HCT116 (cell line): Measurements from ENCODE around the gene RRAD. TPM values are rescaled to one million over a fixed set of nuclear protein-coding genes. Genes with fewer than 3 reads are reported as not detected.
"Not testable (repeated sequence)": the region's sequence is repeated elsewhere in the genome, so short reads cannot be mapped to it uniquely, and the experiment has no call there.

Source experiments
- ATAC-seq: fragments of 200-7000 bp; cut with Tn5 transposase; 2 replicates; pipeline ENCODE4 v1.9.1; 2020; ENCODE audit warnings: mild to moderate bottlenecking, moderate library complexity
- BruUV-seq: library from RNA; stranded (reverse); fragments of 400-500 nt; replicated peaks from 2 replicates; lab custom pipeline; 2021; lab: Mats Ljungman, UMichigan
- CTCF ChIA-PET: fragments of 300-600 bp; sonication (Branson Sonifier 250); formaldehyde crosslinking; loops from one replicate; lab custom pipeline; 2021; ENCODE audit warnings: antibody characterized with exemption; lab: Charles Lee
- POLR2A ChIA-PET: fragments of 300-600, 350-600 bp; sonication (Branson Sonifier 250); formaldehyde crosslinking; loops from one replicate; lab custom pipeline; 2021; ENCODE audit warnings: antibody characterized with exemption; lab: Charles Lee
- RAD21 ChIA-PET, 2 experiments: fragments of 300-600 bp; sonication (Branson Sonifier 250); formaldehyde crosslinking; loops; one replicate each; lab custom pipeline; 2023; ENCODE audit warnings: low total read pairs in 2 of 2; ENCODE audit not compliant: uncharacterized antibody in 2 of 2, unreplicated experiment in 2 of 2, low non-redundant PET in 1 of 2; lab: Charles Lee
- DNase-seq: peaks from one replicate; pipeline ENCODE4 v3.0.0-alpha.2; 2010; ENCODE audit warnings: low read depth, low spot score
- H2AFZ ChIP-seq: fragments of 200-600 bp; shearing (Covaris generic), sonication (generic); 2 replicates; pipeline ENCODE4 v1.6.1; 2017; ENCODE audit warnings: low read depth, mixed run types, mixed read lengths, antibody characterized with exemption, low read length; ENCODE audit not compliant: poor library complexity, severe bottlenecking
- H3K27ac ChIP-seq: 2 replicates; pipeline ENCODE4 v1.5.1; 2012; ENCODE audit warnings: low read depth, low read length
- H3K27me3 ChIP-seq: fragments of 200-600 bp; sonication (generic); 2 replicates; pipeline ENCODE4 v1.6.1; 2016; ENCODE audit warnings: mixed run types, low read length, mixed read lengths; ENCODE audit not compliant: insufficient read depth
- H3K36me3 ChIP-seq, 2 experiments: fragments of 200-500 bp in 1 of 2; fragments of 200-600 bp in 1 of 2; sonication (Bioruptor generic) in 1 of 2; sonication (generic) in 1 of 2; 2 replicates each; pipeline versions ENCODE4 v1.5.1 to v1.6.1; 2014 to 2016; ENCODE audit warnings: low read length in 2 of 2, inconsistent platforms in 1 of 2, mixed read lengths in 1 of 2, mixed run types in 1 of 2; ENCODE audit not compliant: insufficient read depth in 2 of 2, control insufficient read depth in 1 of 2
- H3K4me1 ChIP-seq, 2 experiments: fragments of 200-600 bp in 1 of 2; sonication (generic) in 1 of 2; 2 replicates each; pipeline versions ENCODE4 v1.5.1 to v1.6.1; 2012 to 2017; ENCODE audit warnings: low read length in 2 of 2, inconsistent platforms in 1 of 2, mild to moderate bottlenecking in 1 of 2, mixed read lengths in 1 of 2, mixed run types in 1 of 2, moderate library complexity in 1 of 2; ENCODE audit not compliant: insufficient read depth in 2 of 2, control insufficient read depth in 1 of 2
- H3K4me2 ChIP-seq: fragments of 200-600 bp; sonication (generic); 2 replicates; pipeline ENCODE4 v1.6.1; 2017; ENCODE audit warnings: mixed run types, low read length, mixed read lengths
- H3K4me3 ChIP-seq, 2 experiments: fragments of 200-600 bp in 1 of 2; sonication (generic) in 1 of 2; replicated peaks in 1 of 2; 2 replicates each; pipeline ENCODE4 v1.5.1; 2011 to 2016; ENCODE audit warnings: low read length in 2 of 2, control low read depth in 1 of 2, low read depth in 1 of 2, mild to moderate bottlenecking in 1 of 2, mixed read lengths in 1 of 2, mixed run types in 1 of 2
- H3K79me2 ChIP-seq: fragments of 200-600 bp; sonication (generic); 2 replicates; pipeline ENCODE4 v1.6.1; 2017; ENCODE audit warnings: mild to moderate bottlenecking, mixed run types, low read length, moderate library complexity, mixed read lengths; ENCODE audit not compliant: insufficient read depth
- H3K9ac ChIP-seq: fragments of 200-600 bp; sonication (generic); 2 replicates; pipeline ENCODE4 v1.6.1; 2016; ENCODE audit warnings: low read length, mixed read lengths
- H3K9me2 ChIP-seq: fragments of 200-600 bp; sonication (generic), shearing (Covaris generic); 2 replicates; pipeline ENCODE4 v1.6.1; 2017; ENCODE audit warnings: mixed run types, mild to moderate bottlenecking, moderate library complexity; ENCODE audit not compliant: insufficient read depth
- H3K9me3 ChIP-seq, 2 experiments: fragments of 200-500 bp in 1 of 2; fragments of 200-600 bp in 1 of 2; sonication (Bioruptor generic) in 1 of 2; sonication (generic) in 1 of 2; 2 replicates each; pipeline ENCODE4 v1.6.1; 2014 to 2017; ENCODE audit warnings: low read length in 2 of 2, mixed read lengths in 2 of 2, inconsistent platforms in 1 of 2, low read depth in 1 of 2, mild to moderate bottlenecking in 1 of 2, mixed run types in 1 of 2, moderate library complexity in 1 of 2; ENCODE audit not compliant: control insufficient read depth in 1 of 2, insufficient read depth in 1 of 2
- H4K20me1 ChIP-seq: fragments of 200-600 bp; sonication (generic), shearing (Covaris generic); 2 replicates; pipeline ENCODE4 v1.6.1; 2017; ENCODE audit warnings: mixed run types, mild to moderate bottlenecking, moderate library complexity; ENCODE audit not compliant: insufficient read depth
- EZH2phosphoT487 ChIP-seq: fragments of 200-600 bp; IDR thresholded peaks from 2 replicates; pipeline ENCODE4 v1.6.1; 2018; ENCODE audit warnings: antibody characterized with exemption, borderline replicate concordance
- POLR2A ChIP-seq: IDR thresholded peaks from 2 replicates; pipeline ENCODE4 v1.7.0; 2011; ENCODE audit warnings: borderline replicate concordance; ENCODE audit not compliant: insufficient read depth, insufficient read length; ENCODE audit errors: extremely low read depth
- POLR2AphosphoS5 ChIP-seq: IDR thresholded peaks from 2 replicates; pipeline ENCODE4 v1.6.1; 2011; ENCODE audit warnings: mild to moderate bottlenecking, low read depth, low read length, moderate library complexity
- REST ChIP-seq: IDR thresholded peaks from 2 replicates; pipeline ENCODE4 v1.6.1; 2012; ENCODE audit warnings: low read depth
- SIN3A ChIP-seq: IDR thresholded peaks from 2 replicates; pipeline ENCODE4 v1.6.1; 2012; ENCODE audit warnings: low read depth
- TCF7L2 ChIP-seq: IDR thresholded peaks from 2 replicates; pipeline ENCODE4 v1.7.0; 2011; ENCODE audit warnings: borderline replicate concordance, inconsistent platforms; ENCODE audit not compliant: insufficient read depth, insufficient read length; ENCODE audit errors: extremely low read depth
- ZFX ChIP-seq: fragments of 450-650 bp; IDR thresholded peaks from 2 replicates; pipeline ENCODE4 v1.6.1; 2017
- intact Hi-C: fragments of 100-400 bp; cut with micrococcal nuclease; formaldehyde crosslinking; loops from 2 replicates; pipeline ENCODE4 v1.10.0; 2022
- total RNA-seq: library from RNA; stranded (reverse); gene quantifications from one replicate; pipeline ENCODE4 v1.2.1, GENCODE V29; 2021; ENCODE audit not compliant: unreplicated experiment
- TF ChIP-seq, protein P1 (sequence below): IDR thresholded peaks from 2 replicates; pipeline ENCODE4 v1.6.1; 2011; ENCODE audit warnings: mild to moderate bottlenecking, low read length, moderate library complexity; ENCODE audit not compliant: insufficient replicate concordance; ENCODE audit errors: extremely low read depth

RRAD gene
- total RNA-seq, 1 experiment from 2014 or later, result 2.2 TPM

GRCh38 chr16:66974156-66974931, 49.0 kb upstream of the RRAD start:
- ATAC-seq, intact Hi-C loops, BruUV-seq, H3K9me2 ChIP-seq, H3K9me3 ChIP-seq, DNase-seq, H4K20me1 ChIP-seq, RAD21 ChIA-PET, H3K4me2 ChIP-seq, POLR2A ChIA-PET, H2AFZ ChIP-seq, H3K36me3 ChIP-seq, H3K79me2 ChIP-seq, H3K27me3 ChIP-seq, H3K9ac ChIP-seq, H3K4me3 ChIP-seq, H3K27ac ChIP-seq: not testable (repeated sequence)
- H3K4me1 ChIP-seq, result peaks cover 36 to 62% of the 10 kb centered on the region in 2 experiments
- CTCF ChIA-PET, result interaction anchor here (1.2 to 2.7 kb wide), 3 partner anchors 13 to 181 kb away, joined by 3 to 8 read pairs (median 5); partner anchors contain the start of gene CES3

GRCh38 chr16:66973716-66974115, 48.4 kb upstream of the RRAD start:
- H3K4me3 ChIP-seq, result no peak overlapping the region
- peaks cover 37 to 62% of the 10 kb centered on the region in 2 experiments for H3K4me1 ChIP-seq
- DNase-seq, result no peak
- H3K36me3 ChIP-seq, result no peaks in the 10 kb centered on the region
- no peaks in the 10 kb centered on the region for H3K9me2 ChIP-seq
- H3K4me2 ChIP-seq, result peak overlapping the region; percentile 80; the same call in 1 of the 2 replicates
- H2AFZ ChIP-seq, result no peak overlapping the region
- POLR2A ChIA-PET, result no interaction called here
- RAD21 ChIA-PET, result no interaction called here
- intact Hi-C loops, result no loop called here
- H3K79me2 ChIP-seq, result no peaks in the 10 kb centered on the region
- no peak overlapping the region for H3K27ac ChIP-seq
- no peaks in the 10 kb centered on the region for H3K9me3 ChIP-seq
- CTCF ChIA-PET, result interaction anchor here (1.2 to 2.7 kb wide), 3 partner anchors 13 to 182 kb away, joined by 3 to 8 read pairs (median 5); partner anchors contain the start of gene CES3
- H3K27me3 ChIP-seq, result no peaks in the 10 kb centered on the region
- no peaks in the 10 kb centered on the region for H4K20me1 ChIP-seq
- no peak for ATAC-seq
- no peak overlapping the region for H3K9ac ChIP-seq
- TF ChIP-seq POLR2A (no peak), EZH2phosphoT487 (no peak), SIN3A (no peak), ZFX (no peak), POLR2AphosphoS5 (no peak), REST (no peak), TCF7L2 (no peak)
- TF ChIP-seq, protein P1, sequence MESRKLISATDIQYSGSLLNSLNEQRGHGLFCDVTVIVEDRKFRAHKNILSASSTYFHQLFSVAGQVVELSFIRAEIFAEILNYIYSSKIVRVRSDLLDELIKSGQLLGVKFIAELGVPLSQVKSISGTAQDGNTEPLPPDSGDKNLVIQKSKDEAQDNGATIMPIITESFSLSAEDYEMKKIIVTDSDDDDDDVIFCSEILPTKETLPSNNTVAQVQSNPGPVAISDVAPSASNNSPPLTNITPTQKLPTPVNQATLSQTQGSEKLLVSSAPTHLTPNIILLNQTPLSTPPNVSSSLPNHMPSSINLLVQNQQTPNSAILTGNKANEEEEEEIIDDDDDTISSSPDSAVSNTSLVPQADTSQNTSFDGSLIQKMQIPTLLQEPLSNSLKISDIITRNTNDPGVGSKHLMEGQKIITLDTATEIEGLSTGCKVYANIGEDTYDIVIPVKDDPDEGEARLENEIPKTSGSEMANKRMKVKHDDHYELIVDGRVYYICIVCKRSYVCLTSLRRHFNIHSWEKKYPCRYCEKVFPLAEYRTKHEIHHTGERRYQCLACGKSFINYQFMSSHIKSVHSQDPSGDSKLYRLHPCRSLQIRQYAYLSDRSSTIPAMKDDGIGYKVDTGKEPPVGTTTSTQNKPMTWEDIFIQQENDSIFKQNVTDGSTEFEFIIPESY, result no peak
- BruUV-seq, result no TSS peak
